Measurements from ENCODE around the gene RGMA. TPM values are rescaled to one million over a fixed set of nuclear protein-coding genes. Genes with fewer than 3 reads are reported as not detected.

RGMA gene
- total RNA-seq, 1 experiment from 2014 or later, result 41.4 TPM

- Mint-ChIP-seq H3K4me1 (peaks cover 18 to 26% of the 10 kb centered on the region in 2 experiments), H3K27ac (no peak overlapping the region), H3K36me3 (ENCODE audit: insufficient read depth in 1 of 3, low read depth in 3 of 3) (0 out of 7 replicates have a peak, but pooled peaks cover 0 to 5% (median 0%) of the 10 kb centered on the region in 3 experiments), H3K27me3 (ENCODE audit: low read depth) (peaks cover 60% of the 10 kb centered on the region), H3K4me3 (no peak overlapping the region), H3K9me3 (no peaks in the 10 kb centered on the region)
- H4K5ac ChIP-seq (ENCODE audit: insufficient read length, low read depth, low read length), result no peak overlapping the region
- no peaks in the 10 kb centered on the region; the same call in 1 of the 2 replicates for H3K4me1 ChIP-seq (ENCODE audit: insufficient read depth, low read length)
- H3K27ac ChIP-seq (ENCODE audit: insufficient read length, low read depth, low read length), result no peak overlapping the region
- H3K23me2 ChIP-seq (ENCODE audit: insufficient read length, low read depth, low read length, poor library complexity, severe bottlenecking), result no peaks in the 10 kb centered on the region
- DNase-seq, result no peak
- no peaks in the 10 kb centered on the region for H3K27me3 ChIP-seq (ENCODE audit: insufficient read depth, low read length)
- H3T11ph ChIP-seq (ENCODE audit: low read length), result no peak overlapping the region
- no peak overlapping the region for H2BK120ac ChIP-seq (ENCODE audit: low read depth, low read length, poor library complexity, severe bottlenecking)
- H3K18ac ChIP-seq (ENCODE audit: insufficient read length, low read depth, low read length), result no peak overlapping the region
- TF ChIP-seq CTCF (conservative IDR thresholded peaks at IDR 0.05), result no peak
- no peak overlapping the region for H2BK5ac ChIP-seq (ENCODE audit: insufficient read length, low read length)
- H3K4me2 ChIP-seq (ENCODE audit: insufficient read depth, insufficient read length, low read length), result no peak overlapping the region
- no peak overlapping the region for H2BK20ac ChIP-seq (ENCODE audit: low read depth, low read length, poor library complexity, severe bottlenecking)
- no peaks in the 10 kb centered on the region for H3K79me2 ChIP-seq (ENCODE audit: insufficient read depth, low read length)
- no peak overlapping the region for H2AFZ ChIP-seq (ENCODE audit: low read length)
- H2BK12ac ChIP-seq (ENCODE audit: insufficient read length, low read depth, low read length), result no peak overlapping the region
- no peak overlapping the region for H3K9ac ChIP-seq (ENCODE audit: extremely low read depth, insufficient read length, low read length)
- H2AK5ac ChIP-seq (ENCODE audit: insufficient read length, low read length), result no peak overlapping the region
- H4K8ac ChIP-seq (replicated peaks; ENCODE audit: insufficient read length, low read depth, low read length), result no peak overlapping the region
- no peak overlapping the region for H3K56ac ChIP-seq (ENCODE audit: insufficient read length, low read depth, low read length)
- no peak overlapping the region for H2BK15ac ChIP-seq (ENCODE audit: low read depth, low read length)
- H3K79me1 ChIP-seq (ENCODE audit: insufficient read depth, low read depth, low read length, poor library complexity, severe bottlenecking), result no peaks in the 10 kb centered on the region
- no peak overlapping the region for H3K14ac ChIP-seq (ENCODE audit: insufficient read depth, low read length)
- no peaks in the 10 kb centered on the region for H4K20me1 ChIP-seq (ENCODE audit: control insufficient read depth, insufficient read depth, insufficient read length)
- no peak overlapping the region for H4K91ac ChIP-seq (ENCODE audit: insufficient read length, low read depth, low read length)
- no peaks in the 10 kb centered on the region for H3K9me3 ChIP-seq (ENCODE audit: control insufficient read depth, low read depth, low read length)
- H3K23ac ChIP-seq (ENCODE audit: insufficient read length, low read depth, low read length), result no peak overlapping the region
- H3K4ac ChIP-seq (ENCODE audit: low read depth, low read length), result no peak overlapping the region
- WGBS (ENCODE audit: extremely low coverage, insufficient read length, low lambda C conversion rate), result no CpG with 5 or more reads among the region's 5 CpGs
Measured at GRCh38 chr15:93111451-93111850, 22.4 kb upstream of the RGMA start.

Data from H9 (cell line).